Measurements from ENCODE around the gene ADAMTS2. TPM values are rescaled to one million over a fixed set of nuclear protein-coding genes. Genes with fewer than 3 reads are reported as not detected.

ADAMTS2 gene
- total and polyA plus RNA-seq, 2 of the 4 experiments (the other 2 are of a cell fraction): 19.0 to 58.8 TPM

DNA sequence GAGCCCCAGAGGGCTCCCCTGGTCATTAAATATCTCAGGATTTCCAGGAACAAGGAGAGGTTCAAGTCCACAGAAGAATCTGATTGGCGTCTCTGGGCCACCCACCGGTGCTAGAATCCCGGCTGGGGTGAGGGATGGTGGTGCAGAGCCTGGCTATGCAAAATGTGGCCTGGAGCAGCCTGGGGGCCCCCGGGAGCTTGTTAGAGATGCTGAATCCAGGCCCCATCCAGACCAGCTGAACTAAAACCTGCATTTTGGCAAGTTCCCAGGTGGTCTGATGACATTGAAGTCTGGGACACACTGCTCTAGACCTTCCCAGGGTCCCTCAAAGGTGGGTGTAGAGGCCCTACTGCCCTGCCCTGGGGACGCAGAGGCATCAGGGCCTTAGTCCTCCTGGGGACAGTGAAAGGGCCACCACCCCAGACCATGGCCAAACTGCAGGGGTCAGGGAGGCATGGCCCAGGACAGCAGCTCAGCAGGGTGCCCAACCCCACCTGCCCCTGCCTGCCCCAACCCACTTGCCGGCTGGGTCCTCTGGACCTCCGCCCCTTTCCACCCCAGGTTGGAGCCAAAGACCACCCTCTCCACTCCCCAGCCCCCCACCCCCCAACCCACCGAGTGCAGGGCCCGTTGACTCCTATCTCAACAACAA lies 34.7 kb downstream of the ADAMTS2 start:
- intact Hi-C loops (cut with micrococcal nuclease) (no loop called here), dilution Hi-C loops (cut with HindIII; ENCODE audit: low sequenced_read_pairs, unreplicated experiment) (no loop called here), in situ Hi-C loops (cut with MboI; ENCODE audit: low sequenced_read_pairs) (no loop called here)
- WGBS, 2 experiments (ENCODE audit: extremely low coverage in 2 of 2, insufficient read length in 1 of 2): 75% methylated on average over 2 of the region's 9 CpGs; no CpG with 5 or more reads in 1 of the 2 experiments
- H4K5ac ChIP-seq (ENCODE audit: low read depth, low read length): no peak overlapping the region
- H3K14ac ChIP-seq (replicated peaks; ENCODE audit: low read depth, low read length): no peak overlapping the region
- no peak overlapping the region for H2BK15ac ChIP-seq (ENCODE audit: low read depth, low read length)
- no peak overlapping the region for H2BK120ac ChIP-seq (ENCODE audit: low read depth, low read length)
- no peak overlapping the region for H2BK5ac ChIP-seq (ENCODE audit: low read depth, low read length, poor library complexity, severe bottlenecking)
- peaks cover 5 to 57% of the 10 kb centered on the region in 2 experiments; a peak in 3 of 4 replicates for H3K79me1 ChIP-seq (ENCODE audit: low read depth in 1 of 2, low read length in 2 of 2)
- peaks cover 3% of the 10 kb centered on the region; the same call in 1 of the 2 replicates for H3K9me3 ChIP-seq (ENCODE audit: control insufficient read depth, insufficient read depth, low read length)
- H3K4me2 ChIP-seq (ENCODE audit: low read depth, low read length): no peak overlapping the region
- no peak overlapping the region for H2AK5ac ChIP-seq (ENCODE audit: low read depth, low read length)
- ATAC-seq (ENCODE audit: low read depth) (no peak), DNase-seq (no peak)
- H3K27me3 ChIP-seq (ENCODE audit: control insufficient read depth, insufficient read depth, low read length): no peaks in the 10 kb centered on the region
- H2AK9ac ChIP-seq (replicated peaks; ENCODE audit: low read depth, low read length, poor library complexity): peak overlapping the region; percentile 29
- H2BK20ac ChIP-seq (ENCODE audit: low read depth, low read length): no peak overlapping the region
- TF ChIP-seq POLR2A (IDR thresholded peaks at IDR 0.05; ENCODE audit: low read depth, low read length): no peak
- TF ChIP-seq CHD1 (IDR thresholded peaks at IDR 0.05; ENCODE audit: low read depth, low read length): no peak
- no peak for TF ChIP-seq RFX5 (IDR thresholded peaks at IDR 0.05; ENCODE audit: low read depth, low read length)
- TF ChIP-seq RCOR1 (IDR thresholded peaks at IDR 0.05; ENCODE audit: insufficient replicate concordance, low read length): no peak
- TF ChIP-seq USF2 (IDR thresholded peaks at IDR 0.05; ENCODE audit: low read depth, low read length): no peak
- no peak overlapping the region for H3K4ac ChIP-seq (ENCODE audit: low read depth, low read length)
- no peak overlapping the region for H2AFZ ChIP-seq (replicated peaks; ENCODE audit: low read length, poor library complexity)
- no TSS peak for BruUV-seq (replicated peaks)
- H3K4me1 ChIP-seq (ENCODE audit: control insufficient read depth, insufficient read depth, low read length): peaks cover 20% of the 10 kb centered on the region
- no peak overlapping the region for H4K91ac ChIP-seq (ENCODE audit: insufficient read depth, low read depth, low read length)
- CTCF ChIA-PET: no interaction called here
- no peak overlapping the region for H3K18ac ChIP-seq (ENCODE audit: low read depth, low read length)
- H3K27ac ChIP-seq (ENCODE audit: insufficient read depth, low read length): no peak overlapping the region
- H3K4me3 ChIP-seq (ENCODE audit: insufficient read depth, low read depth, low read length): no peak overlapping the region
- H4K20me1 ChIP-seq (ENCODE audit: insufficient read depth, low read length): 0 out of 2 replicates have a peak, but pooled peaks cover 4% of the 10 kb centered on the region
- no peak overlapping the region for H3K9ac ChIP-seq (ENCODE audit: low read depth, low read length)
- H4K8ac ChIP-seq (ENCODE audit: low read depth in 2 of 2, low read length in 2 of 2): no peak overlapping the region
- no peak overlapping the region for H3K23ac ChIP-seq (ENCODE audit: low read depth, low read length)
- H3K9me1 ChIP-seq (ENCODE audit: insufficient read depth, low read length): peaks cover 14% of the 10 kb centered on the region; the same call in 1 of the 2 replicates
- POLR2A ChIA-PET (ENCODE audit: unreplicated experiment): no interaction called here
- no peaks in the 10 kb centered on the region for H3K36me3 ChIP-seq (ENCODE audit: control insufficient read depth, insufficient read depth, low read length)
- H3K56ac ChIP-seq (ENCODE audit: extremely low read depth, insufficient read depth, low read length): no peak overlapping the region
